ENCODE data around the gene CC2D2A. TPM values are rescaled to one million over a fixed set of nuclear protein-coding genes. Genes with fewer than 3 reads are reported as not detected.

The CC2D2A gene
- total RNA-seq, 1 experiment from 2014 or later = 13.0 TPM

- Histone ChIP-seq H3K4me1 (ENCODE audit: control insufficient read depth in 1 of 2, insufficient read depth in 2 of 2, low read length in 2 of 2) (no peaks in the 10 kb centered on the region), H3K27me3 (ENCODE audit: insufficient read depth, low read length) (no peaks in the 10 kb centered on the region), H3K27ac (ENCODE audit: low read depth, low read length) (no peak overlapping the region), H3K9ac (ENCODE audit: low read length) (no peak overlapping the region), H3K9me2 (ENCODE audit: insufficient read depth) (no peaks in the 10 kb centered on the region), H3K4me3 (replicated peaks in 1 of 2; ENCODE audit: low read depth in 1 of 2, low read length in 2 of 2) (no peak overlapping the region), H3K79me2 (ENCODE audit: insufficient read depth, low read length) (no peaks in the 10 kb centered on the region), H3K4me2 (ENCODE audit: low read length) (no peak overlapping the region), H3K36me3 (ENCODE audit: control insufficient read depth in 1 of 2, insufficient read depth in 2 of 2, low read length in 2 of 2) (no peaks in the 10 kb centered on the region), H2AFZ (ENCODE audit: low read depth, low read length, poor library complexity, severe bottlenecking) (no peak overlapping the region), H3K9me3 (ENCODE audit: control insufficient read depth in 1 of 2, insufficient read depth in 1 of 2, low read depth in 1 of 2, low read length in 2 of 2) (no peaks in the 10 kb centered on the region), H4K20me1 (ENCODE audit: insufficient read depth) (no peaks in the 10 kb centered on the region)
- intact Hi-C loops (cut with micrococcal nuclease) = no loop called here
- DNase-seq (ENCODE audit: low read depth, low spot score) (no peak), ATAC-seq (no peak)
- no TSS peak for BruUV-seq (replicated peaks)
- ChIA-PET POLR2A (no interaction called here), RAD21 (ENCODE audit: low non-redundant PET in 1 of 2, low total read pairs in 2 of 2, uncharacterized antibody in 2 of 2, unreplicated experiment in 2 of 2) (no interaction called here), CTCF (no interaction called here)
- TF ChIP-seq YY1 (IDR thresholded peaks at IDR 0.05; ENCODE audit: extremely low read depth, insufficient replicate concordance, low read depth, low read length) (no peak), REST (IDR thresholded peaks at IDR 0.05; ENCODE audit: low read depth) (no peak), ELF1 (IDR thresholded peaks at IDR 0.05; ENCODE audit: borderline replicate concordance, low read depth) (no peak), ATF3 (IDR thresholded peaks at IDR 0.05) (no peak)
- TF ChIP-seq, protein P1, sequence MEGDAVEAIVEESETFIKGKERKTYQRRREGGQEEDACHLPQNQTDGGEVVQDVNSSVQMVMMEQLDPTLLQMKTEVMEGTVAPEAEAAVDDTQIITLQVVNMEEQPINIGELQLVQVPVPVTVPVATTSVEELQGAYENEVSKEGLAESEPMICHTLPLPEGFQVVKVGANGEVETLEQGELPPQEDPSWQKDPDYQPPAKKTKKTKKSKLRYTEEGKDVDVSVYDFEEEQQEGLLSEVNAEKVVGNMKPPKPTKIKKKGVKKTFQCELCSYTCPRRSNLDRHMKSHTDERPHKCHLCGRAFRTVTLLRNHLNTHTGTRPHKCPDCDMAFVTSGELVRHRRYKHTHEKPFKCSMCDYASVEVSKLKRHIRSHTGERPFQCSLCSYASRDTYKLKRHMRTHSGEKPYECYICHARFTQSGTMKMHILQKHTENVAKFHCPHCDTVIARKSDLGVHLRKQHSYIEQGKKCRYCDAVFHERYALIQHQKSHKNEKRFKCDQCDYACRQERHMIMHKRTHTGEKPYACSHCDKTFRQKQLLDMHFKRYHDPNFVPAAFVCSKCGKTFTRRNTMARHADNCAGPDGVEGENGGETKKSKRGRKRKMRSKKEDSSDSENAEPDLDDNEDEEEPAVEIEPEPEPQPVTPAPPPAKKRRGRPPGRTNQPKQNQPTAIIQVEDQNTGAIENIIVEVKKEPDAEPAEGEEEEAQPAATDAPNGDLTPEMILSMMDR (IDR thresholded peaks at IDR 0.05 in 2 of 3, conservative IDR thresholded peaks at IDR 0.05 in 1 of 3; ENCODE audit: borderline replicate concordance in 1 of 3, insufficient read depth in 1 of 3, low read depth in 2 of 3, low read length in 2 of 3) = no peak
Measured at GRCh38 chr4:15605537-15605936, 135.9 kb downstream of the CC2D2A start.
